Esophagus squamous epithelium (tissue), 5 donors: Measurements from ENCODE around the gene PRKCB. TPM values are rescaled to one million over a fixed set of nuclear protein-coding genes. Genes with fewer than 3 reads are reported as not detected.

Experiments used
- DNase-seq: peaks from one replicate; lab custom pipeline; 2025; lab: John Stamatoyannopoulos, UW
- H3K27ac ChIP-seq, 4 donors: fragments of 200-600 bp; sonication (generic); one replicate each; pipeline ENCODE4 v1.5.1; 2016 to 2019; ENCODE audit warnings: mild to moderate bottlenecking in 1 of 4
- H3K27me3 ChIP-seq, 4 donors: fragments of 200-600 bp; sonication (generic); 1 replicate in 3 of 4; 2 replicates in 1 of 4; pipeline versions ENCODE4 v1.5.1 to v1.6.0; 2017 to 2021; ENCODE audit warnings: antibody characterized with exemption in 1 of 4
- H3K36me3 ChIP-seq, 3 donors: fragments of 200-600 bp; sonication (generic); one replicate each; pipeline ENCODE4 v1.5.1; 2016 to 2019
- H3K4me1 ChIP-seq, 3 donors: fragments of 200-600 bp; sonication (generic); one replicate each; pipeline ENCODE4 v1.5.1; 2017 to 2019
- H3K4me3 ChIP-seq, 4 donors: fragments of 200-600 bp; sonication (generic); 1 replicate in 3 of 4; 2 replicates in 1 of 4; pipeline ENCODE4 v1.5.1; 2016 to 2019; ENCODE audit warnings: mild to moderate bottlenecking in 2 of 4, moderate library complexity in 1 of 4
- H3K9me3 ChIP-seq, 3 donors: fragments of 200-600 bp; sonication (generic); one replicate each; pipeline ENCODE4 v1.5.1; 2016 to 2019
- POLR2A ChIP-seq, 4 donors: fragments of 450-650 bp; IDR thresholded peaks; one replicate each; pipeline ENCODE4 v1.6.1; 2017; ENCODE audit warnings: antibody characterized with exemption in 4 of 4, mild to moderate bottlenecking in 4 of 4, moderate library complexity in 3 of 4
- WGBS, 2 donors: methylation state at CpG; one replicate each; pipeline ENCODE4 v1.1.5; 2018; 5-methylcytosine and 5-hydroxymethylcytosine counted together
- intact Hi-C: fragments of 100-400 bp; cut with DNase I; formaldehyde crosslinking; loops from one replicate; pipeline ENCODE4 v1.15.0; 2022
- small RNA-seq, 4 donors: library from RNA; depleted of rRNA; stranded (forward); fragments of <200 nt; gene quantifications; one replicate each; pipeline ENCODE3, GENCODE V24; 2016
- total RNA-seq, 4 donors: library from RNA; depleted of rRNA; stranded (reverse); fragments of >200 nt; gene quantifications; one replicate each; pipeline ENCODE4 v1.1.0, GENCODE V29; 2016
- TF ChIP-seq, protein P1 (sequence below), 6 experiments: fragments of 450-650 bp in 4 of 6; fragments of 200-600 bp in 2 of 6; sonication (generic) in 2 of 6; IDR thresholded peaks; one replicate each; pipeline ENCODE4 v1.5.1; 2016 to 2019; ENCODE audit warnings: antibody characterized with exemption in 6 of 6, mild to moderate bottlenecking in 4 of 6, moderate library complexity in 4 of 6
- donor health status: DM: yes; HTN: yes; CAD: no.

Gene PRKCB
- total RNA-seq, 4 donors from 2014 or later, result 0.38 to 4.0 (median 1.7) TPM

GRCh38 chr16:24258791-24259190 lies 423.0 kb downstream of the PRKCB start:
- WGBS, 2 donors, result 62 to 72% methylated on average over 1 of the region's 1 CpG
- no peaks in the 10 kb centered on the region for H3K36me3 ChIP-seq
- H3K4me3 ChIP-seq, result no peak overlapping the region
- no peak for DNase-seq
- TF ChIP-seq, protein P1, sequence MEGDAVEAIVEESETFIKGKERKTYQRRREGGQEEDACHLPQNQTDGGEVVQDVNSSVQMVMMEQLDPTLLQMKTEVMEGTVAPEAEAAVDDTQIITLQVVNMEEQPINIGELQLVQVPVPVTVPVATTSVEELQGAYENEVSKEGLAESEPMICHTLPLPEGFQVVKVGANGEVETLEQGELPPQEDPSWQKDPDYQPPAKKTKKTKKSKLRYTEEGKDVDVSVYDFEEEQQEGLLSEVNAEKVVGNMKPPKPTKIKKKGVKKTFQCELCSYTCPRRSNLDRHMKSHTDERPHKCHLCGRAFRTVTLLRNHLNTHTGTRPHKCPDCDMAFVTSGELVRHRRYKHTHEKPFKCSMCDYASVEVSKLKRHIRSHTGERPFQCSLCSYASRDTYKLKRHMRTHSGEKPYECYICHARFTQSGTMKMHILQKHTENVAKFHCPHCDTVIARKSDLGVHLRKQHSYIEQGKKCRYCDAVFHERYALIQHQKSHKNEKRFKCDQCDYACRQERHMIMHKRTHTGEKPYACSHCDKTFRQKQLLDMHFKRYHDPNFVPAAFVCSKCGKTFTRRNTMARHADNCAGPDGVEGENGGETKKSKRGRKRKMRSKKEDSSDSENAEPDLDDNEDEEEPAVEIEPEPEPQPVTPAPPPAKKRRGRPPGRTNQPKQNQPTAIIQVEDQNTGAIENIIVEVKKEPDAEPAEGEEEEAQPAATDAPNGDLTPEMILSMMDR (IDR thresholded peaks at IDR 0.05), result no peak
- no peak for TF ChIP-seq POLR2A (IDR thresholded peaks at IDR 0.05)
- peaks cover 0 to 63% (median 1%) of the 10 kb centered on the region in 4 donors for H3K27me3 ChIP-seq
- no peaks in the 10 kb centered on the region for H3K4me1 ChIP-seq
- no peaks in the 10 kb centered on the region for H3K9me3 ChIP-seq
- H3K27ac ChIP-seq, result no peak overlapping the region
- intact Hi-C loops, result no loop called here

GRCh38 chr16:24262816-24263215 lies 427.0 kb downstream of the PRKCB start:
- no peak for DNase-seq
- Histone ChIP-seq H3K4me1 (no peaks in the 10 kb centered on the region), H3K9me3 (no peaks in the 10 kb centered on the region), H3K27ac (no peak overlapping the region), H3K36me3 (no peaks in the 10 kb centered on the region), H3K27me3 (peaks cover 0 to 24% (median 0%) of the 10 kb centered on the region in 4 donors), H3K4me3 (no peak overlapping the region)
- intact Hi-C loops, result no loop called here
- no peak for TF ChIP-seq POLR2A (IDR thresholded peaks at IDR 0.05)
- TF ChIP-seq, protein P1 (IDR thresholded peaks at IDR 0.05), result no peak

Small RNA genes lying within 50 kb of the gene (small RNA-seq; reads per million reads assigned to genes)
- gene MIR1273H, result 0 reads per million in 4 donors

Other genes with a start within 250 kb of the PRKCB start
- 100 to 1,000 TPM in 1 of 4 donors, 10 to 100 TPM in 3; 68.0 to 110 (median 83.3) TPM for gene NDUFAB1, start 239.7 kb upstream of the PRKCB start, total RNA-seq
- gene PALB2, start 194.7 kb upstream of the PRKCB start, total RNA-seq, result 10 to 100 TPM in 3 of 4 donors, 1 to 10 TPM in 1; 9.1 to 16.0 (median 12.4) TPM
- 10 to 100 TPM; 38.3 to 75.8 (median 49.2) TPM for gene DCTN5, start 194.5 kb upstream of the PRKCB start, total RNA-seq
- gene PLK1, start 157.1 kb upstream of the PRKCB start, total RNA-seq, result 10 to 100 TPM; 13.0 to 45.3 (median 17.7) TPM
- gene ERN2, start 122.8 kb upstream of the PRKCB start, total RNA-seq, result 1 to 10 TPM in 1 of 4 donors, under 1 TPM in 2, not detected in 1; 0.11 to 4.2 (median 0.57) TPM
- gene CHP2, start 81.0 kb upstream of the PRKCB start, total RNA-seq, result under 1 TPM in 2 of 4 donors, not detected in 2; 0.09 to 0.38 TPM